Choroid plexus epithelial cell (primary cell): Measurements from ENCODE around the gene DDX46.
A peak's percentile ranks its signal among the peaks of the same experiment; 100 is the strongest.
"Not testable (repeated sequence)": the region's sequence is repeated elsewhere in the genome, so short reads cannot be mapped to it uniquely, and the experiment has no call there.

Experiments
- DNase-seq: peaks from one replicate; pipeline ENCODE4 v3.0.0-alpha.2; 2010; ENCODE audit warnings: low read depth
- H3K4me3 ChIP-seq: 2 replicates; pipeline ENCODE4 v1.5.1; 2011; ENCODE audit warnings: low read depth, mild to moderate bottlenecking, control low read depth, low read length, moderate library complexity
- CTCF ChIP-seq: conservative IDR thresholded peaks from 2 replicates; pipeline ENCODE4 v1.5.1; 2011; ENCODE audit warnings: low read depth, mild to moderate bottlenecking, control low read depth, inconsistent platforms, low read length, moderate library complexity

Gene DDX46

GRCh38 chr5:134844252-134844651 lies 85.7 kb downstream of the DDX46 start:
- TF ChIP-seq CTCF, result no peak
- no peak for DNase-seq
- no peak overlapping the region for H3K4me3 ChIP-seq

- no peak for DNase-seq
- peak overlapping the region; percentile 89 for H3K4me3 ChIP-seq
- TF ChIP-seq CTCF, result no peak
Observed at GRCh38 chr5:134845335-134845851, 86.8 kb downstream of the DDX46 start.

- no peak for TF ChIP-seq CTCF
- DNase-seq, result peak; percentile 98
Observed at GRCh38 chr5:134845852-134846640, 87.5 kb downstream of the DDX46 start, which contains the start of gene C5orf24. TSS of gene C5orf24 (plus strand) at chr5:134845968. CDS start at chr5:134854901, 8,933 bp downstream.

GRCh38 chr5:134846641-134846960 lies 88.0 kb downstream of the DDX46 start:
- H3K4me3 ChIP-seq, result peak overlapping the region; percentile 89
- no peak for TF ChIP-seq CTCF
- DNase-seq, result peak; percentile 32

More at GRCh38 chr5:134845852-134846640, 87.5 kb downstream of the DDX46 start, which contains the start of gene C5orf24:
- peak within 1 kb of the TSS; percentile 89 for H3K4me3 ChIP-seq

- not testable (repeated sequence) for H3K4me3 ChIP-seq, DNase-seq
Observed at GRCh38 chr5:134849434-134849933, 90.9 kb downstream of the DDX46 start.

GRCh38 chr5:134851307-134851923 lies 92.8 kb downstream of the DDX46 start:
- no peak overlapping the region for H3K4me3 ChIP-seq
- DNase-seq, result peak; percentile 75
- TF ChIP-seq CTCF, result peak; percentile 80

GRCh38 chr5:134856465-134856864 lies 97.9 kb downstream of the DDX46 start:
- DNase-seq, H3K4me3 ChIP-seq: not testable (repeated sequence)

- no peak for DNase-seq
- H3K4me3 ChIP-seq, result no peak overlapping the region
Observed at GRCh38 chr5:134857401-134857800, 98.8 kb downstream of the DDX46 start.

More at GRCh38 chr5:134857401-134857800, 98.8 kb downstream of the DDX46 start:
- TF ChIP-seq CTCF, result no peak
